Nephron (organoid): ENCODE data around the gene TBRG4.

Experiments
- H3K27ac Mint-ChIP-seq, 3 experiments: 2 replicates each; pipeline ENCODE4 v1.8.0; 2020; ENCODE audit warnings: mixed read lengths in 3 of 3, mild to moderate bottlenecking in 2 of 3, moderate library complexity in 1 of 3
- H3K27me3 Mint-ChIP-seq: 2 replicates; pipeline ENCODE4 v1.8.0; 2021; ENCODE audit warnings: low read depth, mild to moderate bottlenecking, moderate library complexity, mixed read lengths
- H3K36me3 Mint-ChIP-seq: 2 replicates; pipeline ENCODE4 v1.8.0; 2020; ENCODE audit warnings: low read depth, mixed read lengths
- H3K4me1 Mint-ChIP-seq: 2 replicates; pipeline ENCODE4 v1.8.0; 2020; ENCODE audit warnings: mixed read lengths
- H3K4me3 Mint-ChIP-seq, 3 experiments: 2 replicates each; pipeline ENCODE4 v1.8.0; 2020; ENCODE audit warnings: mild to moderate bottlenecking in 3 of 3, mixed read lengths in 3 of 3, moderate library complexity in 2 of 3
- H3K9me3 Mint-ChIP-seq: 2 replicates; pipeline ENCODE4 v1.8.0; 2020; ENCODE audit warnings: mixed read lengths
- TF ChIP-seq, protein P1 (sequence below), 3 experiments: fragments of 200-600 bp; sonication (generic); IDR thresholded peaks; one replicate each; pipeline ENCODE4 v1.5.0; 2021; ENCODE audit warnings: antibody characterized with exemption in 3 of 3; ENCODE audit not compliant: unreplicated experiment in 3 of 3

TBRG4 gene

DNA sequence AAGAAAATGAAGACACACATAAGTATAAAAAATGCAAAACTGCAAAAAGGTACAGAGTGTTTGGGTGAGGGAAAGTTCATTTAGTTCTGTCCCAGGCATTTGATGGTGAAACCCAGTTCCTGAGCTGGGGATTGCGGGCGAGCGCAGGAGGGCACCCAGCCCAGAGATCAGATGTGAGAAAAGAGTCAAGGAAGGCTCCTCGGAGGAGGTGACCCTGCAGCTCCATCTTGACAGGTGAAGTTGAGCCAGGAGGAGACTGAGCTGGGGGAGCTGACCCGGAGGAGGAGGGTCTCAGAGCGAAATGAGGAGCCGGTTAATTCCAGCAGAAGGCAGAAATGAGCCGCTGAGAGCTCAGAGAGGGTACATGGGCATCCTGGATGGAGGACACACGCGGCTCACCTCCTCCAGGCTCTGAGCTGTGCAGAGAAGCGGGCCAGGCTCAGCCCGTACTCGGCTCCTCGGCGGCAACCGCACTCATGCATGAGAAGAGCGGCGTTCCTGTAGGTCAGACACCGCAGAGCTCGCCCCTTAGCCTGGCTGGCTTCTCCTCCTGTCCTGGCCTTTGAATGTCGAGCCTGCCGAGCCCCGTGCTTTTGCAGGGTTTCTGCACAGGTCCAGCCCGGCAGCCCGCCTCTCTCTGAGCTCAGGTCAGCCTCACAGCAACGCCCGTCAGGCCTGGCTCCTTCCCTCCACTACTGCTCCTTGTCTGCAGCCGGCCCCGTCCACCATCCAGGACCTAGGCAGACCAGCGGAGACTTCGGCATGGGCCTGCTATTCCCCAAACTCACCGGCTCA is 36.6 kb upstream of the TBRG4 start:
- H3K9me3 Mint-ChIP-seq: no peaks in the 10 kb centered on the region
- no peak overlapping the region for H3K27ac Mint-ChIP-seq
- H3K4me1 Mint-ChIP-seq: no peaks in the 10 kb centered on the region
- TF ChIP-seq, protein P1, sequence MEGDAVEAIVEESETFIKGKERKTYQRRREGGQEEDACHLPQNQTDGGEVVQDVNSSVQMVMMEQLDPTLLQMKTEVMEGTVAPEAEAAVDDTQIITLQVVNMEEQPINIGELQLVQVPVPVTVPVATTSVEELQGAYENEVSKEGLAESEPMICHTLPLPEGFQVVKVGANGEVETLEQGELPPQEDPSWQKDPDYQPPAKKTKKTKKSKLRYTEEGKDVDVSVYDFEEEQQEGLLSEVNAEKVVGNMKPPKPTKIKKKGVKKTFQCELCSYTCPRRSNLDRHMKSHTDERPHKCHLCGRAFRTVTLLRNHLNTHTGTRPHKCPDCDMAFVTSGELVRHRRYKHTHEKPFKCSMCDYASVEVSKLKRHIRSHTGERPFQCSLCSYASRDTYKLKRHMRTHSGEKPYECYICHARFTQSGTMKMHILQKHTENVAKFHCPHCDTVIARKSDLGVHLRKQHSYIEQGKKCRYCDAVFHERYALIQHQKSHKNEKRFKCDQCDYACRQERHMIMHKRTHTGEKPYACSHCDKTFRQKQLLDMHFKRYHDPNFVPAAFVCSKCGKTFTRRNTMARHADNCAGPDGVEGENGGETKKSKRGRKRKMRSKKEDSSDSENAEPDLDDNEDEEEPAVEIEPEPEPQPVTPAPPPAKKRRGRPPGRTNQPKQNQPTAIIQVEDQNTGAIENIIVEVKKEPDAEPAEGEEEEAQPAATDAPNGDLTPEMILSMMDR (IDR thresholded peaks at IDR 0.05; ENCODE audit: unreplicated experiment in 3 of 3): no peak
- no peak overlapping the region for H3K4me3 Mint-ChIP-seq
- no peaks in the 10 kb centered on the region for H3K36me3 Mint-ChIP-seq
- peaks cover 17% of the 10 kb centered on the region for H3K27me3 Mint-ChIP-seq

GRCh38 chr7:45146531-45147379 is 35.3 kb upstream of the TBRG4 start:
- TF ChIP-seq, protein P1 (IDR thresholded peaks at IDR 0.05; ENCODE audit: unreplicated experiment in 3 of 3): no peak
- H3K27ac Mint-ChIP-seq: no peak overlapping the region
- no peak overlapping the region for H3K4me3 Mint-ChIP-seq
- no peaks in the 10 kb centered on the region for H3K4me1 Mint-ChIP-seq
- H3K27me3 Mint-ChIP-seq: peaks cover 17% of the 10 kb centered on the region
- no peaks in the 10 kb centered on the region for H3K36me3 Mint-ChIP-seq
- H3K9me3 Mint-ChIP-seq: no peaks in the 10 kb centered on the region

DNA sequence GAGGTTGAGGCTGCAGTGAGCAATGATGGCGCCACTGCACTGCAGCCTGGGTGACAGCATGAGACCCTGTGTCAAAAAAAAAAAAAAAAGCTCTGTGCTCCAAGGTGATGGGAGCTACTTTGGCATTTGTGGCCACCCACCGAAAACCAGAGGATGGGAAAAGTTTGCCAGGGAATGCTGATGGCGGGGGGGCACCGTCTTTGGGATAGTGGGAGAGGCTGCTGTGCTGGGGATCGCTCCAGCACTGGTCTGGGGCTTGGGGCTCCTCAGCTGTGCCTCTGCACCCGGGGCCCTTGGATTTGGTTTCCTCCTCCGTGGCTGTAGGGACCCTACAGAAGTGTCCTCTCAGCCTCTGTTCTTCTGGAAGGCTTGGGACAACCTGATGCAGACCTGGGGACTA is 34.4 kb upstream of the TBRG4 start:
- Mint-ChIP-seq H3K4me3 (no peak overlapping the region), H3K4me1 (no peaks in the 10 kb centered on the region), H3K27ac (no peak overlapping the region), H3K9me3 (no peaks in the 10 kb centered on the region), H3K36me3 (no peaks in the 10 kb centered on the region), H3K27me3 (peaks cover 17% of the 10 kb centered on the region)
- TF ChIP-seq, protein P1 (IDR thresholded peaks at IDR 0.05; ENCODE audit: unreplicated experiment in 3 of 3): no peak

DNA sequence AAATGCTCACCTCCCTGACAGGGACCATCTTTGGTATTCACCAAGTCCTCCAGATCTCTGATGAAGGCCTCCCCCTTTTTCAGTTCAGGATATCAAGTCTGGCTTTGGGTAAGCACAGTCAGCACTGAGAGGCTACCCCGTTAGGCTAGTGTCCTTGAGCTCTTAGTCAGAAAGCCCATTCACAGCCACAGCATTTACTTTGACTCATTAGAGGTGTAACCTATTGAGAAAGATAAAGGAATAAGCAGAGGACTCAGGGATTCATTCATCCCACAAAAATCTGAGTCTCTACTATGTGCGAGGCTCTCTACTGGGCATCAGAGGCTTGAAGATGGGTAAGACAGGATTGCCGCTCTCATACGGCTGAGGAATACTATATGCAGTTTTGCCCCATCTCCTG is 32.1 kb upstream of the TBRG4 start:
- Mint-ChIP-seq H3K36me3 (no peaks in the 10 kb centered on the region), H3K4me1 (no peaks in the 10 kb centered on the region), H3K4me3 (no peak overlapping the region), H3K27ac (no peak overlapping the region), H3K9me3 (no peaks in the 10 kb centered on the region), H3K27me3 (peaks cover 7% of the 10 kb centered on the region)
- TF ChIP-seq, protein P1 (IDR thresholded peaks at IDR 0.05; ENCODE audit: unreplicated experiment in 3 of 3): no peak

DNA sequence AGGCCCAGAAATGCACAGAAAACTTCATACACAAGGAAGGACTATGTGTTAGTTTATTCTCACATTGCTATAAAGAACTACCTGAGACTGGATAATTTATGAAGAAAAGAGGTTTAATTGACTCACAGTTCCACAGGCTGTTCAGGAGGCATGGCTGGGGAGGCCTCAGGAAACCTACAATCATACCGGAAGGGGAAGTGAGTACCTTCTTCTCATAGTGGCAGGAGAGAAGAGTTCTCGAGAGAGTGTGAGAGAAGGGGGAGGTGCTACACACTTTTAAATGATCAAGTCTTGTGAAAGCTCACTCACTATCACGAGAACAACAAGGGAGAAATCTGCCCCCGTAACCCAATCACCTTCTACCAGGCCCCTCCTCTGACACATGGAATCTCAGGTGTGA is 29.3 kb upstream of the TBRG4 start:
- Mint-ChIP-seq H3K27me3 (peaks cover 8% of the 10 kb centered on the region), H3K4me3 (no peak overlapping the region), H3K4me1 (no peaks in the 10 kb centered on the region), H3K36me3 (no peaks in the 10 kb centered on the region), H3K27ac (no peak overlapping the region), H3K9me3 (no peaks in the 10 kb centered on the region)
- TF ChIP-seq, protein P1 (IDR thresholded peaks at IDR 0.05; ENCODE audit: unreplicated experiment in 3 of 3): no peak
